ENCODE data around the gene LRRC74A. TPM values are rescaled to one million over a fixed set of nuclear protein-coding genes. Genes with fewer than 3 reads are reported as not detected.

The LRRC74A gene
- total and polyA plus RNA-seq, 8 donors = 0.07 TPM; not detected in 7

GRCh38 chr14:76820700-76821099 lies 5.5 kb upstream of the LRRC74A start:
- FAIRE-seq (no peak), DNase-seq (no peak), ATAC-seq (no peak)
- 91 to 93% methylated on average over 2 of the region's 2 CpGs for WGBS, 2 donors
- Histone ChIP-seq H3K4me1 (peaks cover 0 to 2% (median 0%) of the 10 kb centered on the region in 3 donors), H3K27ac (no peak overlapping the region), H3K4me3 (no peak overlapping the region), H3K27me3 (no peaks in the 10 kb centered on the region), H3K36me3 (no peaks in the 10 kb centered on the region), H3K9me3 (no peaks in the 10 kb centered on the region)
- intact Hi-C loops (cut with DNase I) = no loop called here
- no peak for TF ChIP-seq CTCF (IDR thresholded peaks at IDR 0.05)

GRCh38 chr14:76827696-76828296 lies 1.6 kb downstream of the LRRC74A start:
- ATAC-seq (peak; percentile 16 to 48 (median 42)), DNase-seq (peak; percentile 46 to 73 (median 56)), FAIRE-seq (no peak)
- H3K27ac ChIP-seq = peak overlapping the region; percentile 79 to 96 (median 86)
- TF ChIP-seq CTCF (IDR thresholded peaks at IDR 0.05) = no peak
- no peaks in the 10 kb centered on the region for H3K27me3 ChIP-seq
- H3K4me1 ChIP-seq = peaks cover 47 to 62% (median 48%) of the 10 kb centered on the region in 3 donors
- WGBS, 2 donors = 15 to 20% methylated on average over 9 of the region's 9 CpGs
- no peaks in the 10 kb centered on the region for H3K36me3 ChIP-seq
- peak overlapping the region in 3 of 4 donors; percentile 20 to 47 (median 32) for H3K4me3 ChIP-seq
- no peaks in the 10 kb centered on the region for H3K9me3 ChIP-seq
- intact Hi-C loops (cut with DNase I) = no loop called here

GRCh38 chr14:76828339-76829012 lies 2.3 kb downstream of the LRRC74A start:
- H3K4me1 ChIP-seq = peaks cover 54 to 67% (median 54%) of the 10 kb centered on the region in 3 donors
- FAIRE-seq = no peak

GRCh38 chr14:76829013-76829365 lies 2.8 kb downstream of the LRRC74A start:
- H3K36me3 ChIP-seq = no peaks in the 10 kb centered on the region
- WGBS, 2 donors = 11% methylated on average over 3 of the region's 3 CpGs
- ATAC-seq = peak; percentile 32 to 62 (median 46)
- DNase-seq = peak in 4 of 6 donors; percentile 50 to 74 (median 66)
- peak overlapping the region in 1 of 4 donors; percentile 47 for H3K4me3 ChIP-seq
- peaks cover 59 to 72% (median 60%) of the 10 kb centered on the region in 3 donors for H3K4me1 ChIP-seq
- no peaks in the 10 kb centered on the region for H3K9me3 ChIP-seq
- no peaks in the 10 kb centered on the region for H3K27me3 ChIP-seq
- TF ChIP-seq CTCF (IDR thresholded peaks at IDR 0.05) = no peak
- intact Hi-C loops (cut with DNase I) = no loop called here
- no peak for FAIRE-seq
- H3K27ac ChIP-seq = peak overlapping the region; percentile 79 to 96 (median 86)

More at GRCh38 chr14:76828339-76829012, 2.3 kb downstream of the LRRC74A start:
- WGBS, 2 donors = 12 to 13% methylated on average over 17 of the region's 17 CpGs
- H3K4me3 ChIP-seq = peak overlapping the region in 3 of 4 donors; percentile 20 to 47 (median 32)
- DNase-seq = peak; percentile 85 to 94 (median 90)
- peak; percentile 72 to 80 (median 76) for ATAC-seq
- no peak for TF ChIP-seq CTCF (IDR thresholded peaks at IDR 0.05)
- peak overlapping the region; percentile 79 to 96 (median 86) for H3K27ac ChIP-seq
- intact Hi-C loops (cut with DNase I) = no loop called here
- no peaks in the 10 kb centered on the region for H3K27me3 ChIP-seq
- no peaks in the 10 kb centered on the region for H3K36me3 ChIP-seq
- no peaks in the 10 kb centered on the region for H3K9me3 ChIP-seq

All from pancreas (tissue), 10 donors.